Measurements from ENCODE around the gene LHFPL6.

Gene LHFPL6

DNA sequence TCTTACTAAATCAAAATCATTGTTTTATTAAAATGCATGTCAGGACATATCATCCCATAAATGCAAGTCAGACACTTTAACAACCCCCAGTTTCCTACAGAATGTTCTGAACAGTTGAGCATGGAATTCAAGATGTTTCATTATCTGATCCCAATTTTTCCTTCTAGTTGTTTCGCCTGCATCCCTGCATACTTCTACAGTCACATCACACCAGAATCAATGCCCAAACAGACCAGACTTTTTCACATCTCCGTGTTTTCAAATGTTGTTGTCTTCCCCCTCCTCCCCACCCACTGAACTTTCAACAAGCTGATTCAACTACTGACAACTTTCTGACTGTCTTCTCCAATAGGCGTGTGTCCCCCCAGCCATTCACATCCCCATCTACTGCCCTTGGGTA lies 48.6 kb downstream of the LHFPL6 start:
- no peak for DNase-seq (ENCODE audit: low read depth in 2 of 2)

DNA sequence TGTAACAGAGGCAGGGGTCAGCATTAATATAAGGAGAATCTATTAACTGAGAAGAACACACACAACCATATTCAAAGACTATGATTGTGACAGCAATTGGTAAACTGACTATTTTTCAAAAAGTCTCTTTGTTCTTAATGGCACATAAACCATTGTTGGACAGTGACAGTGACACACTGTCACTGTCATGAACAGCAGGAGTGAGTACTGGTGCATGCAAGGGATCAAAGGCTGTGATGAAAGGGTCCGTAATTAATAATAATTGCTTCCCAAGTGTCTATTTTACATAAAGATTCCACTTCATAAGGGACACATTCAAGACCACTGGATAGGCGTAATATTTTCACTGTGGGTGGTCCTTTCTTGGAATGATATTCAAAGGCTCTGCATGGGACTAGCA lies 50.7 kb downstream of the LHFPL6 start:
- no peak for DNase-seq (ENCODE audit: low read depth in 2 of 2)

DNA sequence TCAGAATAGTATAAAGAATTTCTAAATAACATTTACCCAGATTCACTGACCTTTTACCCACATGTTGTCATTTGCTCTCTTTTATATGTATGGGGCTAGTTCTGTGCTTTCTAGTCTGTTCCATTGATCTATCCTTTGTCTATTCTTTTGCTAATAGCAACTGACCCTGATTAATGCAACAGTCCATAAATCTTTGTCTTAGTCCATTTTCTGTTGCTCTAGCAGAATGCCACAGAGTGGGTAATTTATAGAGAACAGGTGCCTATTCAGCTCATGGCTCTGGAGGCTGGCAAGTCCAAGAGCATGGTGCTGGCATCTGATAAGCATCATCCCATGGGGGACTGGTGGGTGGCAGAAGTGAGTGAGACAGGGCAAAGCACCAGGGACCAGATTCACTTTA lies 52.1 kb downstream of the LHFPL6 start:
- no peak for DNase-seq (ENCODE audit: low read depth in 2 of 2)

DNA sequence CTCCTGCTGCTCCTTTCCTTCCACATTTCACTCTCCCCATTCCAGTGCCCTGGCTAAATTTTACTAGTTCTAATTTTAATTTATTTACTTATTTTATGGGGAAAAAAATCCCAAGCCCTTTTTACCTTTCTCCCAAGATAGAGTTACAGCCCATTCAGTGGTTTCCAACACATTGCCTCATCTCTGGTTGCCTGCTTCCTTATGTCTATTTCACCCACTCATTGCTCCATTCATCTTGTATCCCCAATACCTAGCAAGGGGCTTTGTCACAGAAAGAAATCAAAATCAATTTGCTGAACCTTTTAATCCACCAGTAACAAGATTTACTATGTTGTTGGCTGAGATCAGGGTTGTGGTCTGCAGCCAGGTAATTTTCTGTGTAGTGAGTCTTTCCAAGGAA lies 55.9 kb downstream of the LHFPL6 start:
- DNase-seq (ENCODE audit: low read depth in 2 of 2) = no peak

DNA sequence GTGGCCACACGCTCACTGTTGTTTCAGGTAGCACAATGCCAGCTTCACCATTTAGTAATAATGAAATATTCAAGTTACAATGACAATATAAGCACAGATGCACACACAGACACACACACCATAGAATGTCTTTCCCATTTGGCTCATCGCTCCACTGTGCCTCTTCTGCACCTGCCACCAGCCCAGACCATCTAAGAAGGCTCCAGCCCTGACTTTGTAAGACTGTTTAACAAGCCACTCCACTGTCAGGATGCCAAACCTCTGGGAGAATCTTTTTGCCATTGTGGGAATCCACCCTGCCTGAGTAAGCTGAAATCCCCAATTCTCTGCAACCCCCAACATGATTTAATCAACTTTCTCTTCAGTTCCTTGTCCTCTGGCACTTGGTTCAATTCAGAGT lies 60.6 kb downstream of the LHFPL6 start:
- no peak for DNase-seq (ENCODE audit: low read depth in 2 of 2)

DNA sequence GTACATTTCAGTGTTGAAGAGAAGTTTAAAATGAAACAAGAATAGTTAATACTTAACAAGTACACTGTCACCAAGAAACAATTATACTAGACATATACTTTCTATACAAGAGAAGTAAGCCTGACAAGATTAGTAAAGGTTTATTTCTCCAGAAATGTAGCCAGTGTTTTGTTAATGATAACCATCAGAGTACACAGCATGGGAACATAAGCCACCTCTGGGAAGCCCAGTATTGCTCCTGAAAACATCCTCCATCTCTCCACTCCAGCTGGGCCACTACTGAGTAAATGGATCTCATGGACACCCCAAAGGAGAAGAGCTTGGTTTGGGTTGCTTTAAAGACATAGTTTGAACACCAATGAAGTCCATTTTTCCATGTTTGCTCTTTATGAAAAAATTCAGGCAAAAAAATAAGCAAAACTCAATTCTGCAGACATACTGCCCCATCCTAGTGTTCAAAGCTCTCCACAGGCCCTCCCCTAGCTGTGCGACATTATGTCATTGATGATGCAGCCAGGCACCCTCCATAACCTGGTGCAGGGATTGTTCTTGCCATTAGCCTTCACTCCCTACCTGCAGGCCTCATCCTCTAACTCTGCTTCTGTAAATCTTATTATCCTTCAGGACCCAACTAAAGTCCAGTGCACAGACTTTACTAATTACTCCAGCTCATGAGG lies 61.9 kb downstream of the LHFPL6 start:
- no peak for DNase-seq (ENCODE audit: low read depth in 2 of 2)

DNA sequence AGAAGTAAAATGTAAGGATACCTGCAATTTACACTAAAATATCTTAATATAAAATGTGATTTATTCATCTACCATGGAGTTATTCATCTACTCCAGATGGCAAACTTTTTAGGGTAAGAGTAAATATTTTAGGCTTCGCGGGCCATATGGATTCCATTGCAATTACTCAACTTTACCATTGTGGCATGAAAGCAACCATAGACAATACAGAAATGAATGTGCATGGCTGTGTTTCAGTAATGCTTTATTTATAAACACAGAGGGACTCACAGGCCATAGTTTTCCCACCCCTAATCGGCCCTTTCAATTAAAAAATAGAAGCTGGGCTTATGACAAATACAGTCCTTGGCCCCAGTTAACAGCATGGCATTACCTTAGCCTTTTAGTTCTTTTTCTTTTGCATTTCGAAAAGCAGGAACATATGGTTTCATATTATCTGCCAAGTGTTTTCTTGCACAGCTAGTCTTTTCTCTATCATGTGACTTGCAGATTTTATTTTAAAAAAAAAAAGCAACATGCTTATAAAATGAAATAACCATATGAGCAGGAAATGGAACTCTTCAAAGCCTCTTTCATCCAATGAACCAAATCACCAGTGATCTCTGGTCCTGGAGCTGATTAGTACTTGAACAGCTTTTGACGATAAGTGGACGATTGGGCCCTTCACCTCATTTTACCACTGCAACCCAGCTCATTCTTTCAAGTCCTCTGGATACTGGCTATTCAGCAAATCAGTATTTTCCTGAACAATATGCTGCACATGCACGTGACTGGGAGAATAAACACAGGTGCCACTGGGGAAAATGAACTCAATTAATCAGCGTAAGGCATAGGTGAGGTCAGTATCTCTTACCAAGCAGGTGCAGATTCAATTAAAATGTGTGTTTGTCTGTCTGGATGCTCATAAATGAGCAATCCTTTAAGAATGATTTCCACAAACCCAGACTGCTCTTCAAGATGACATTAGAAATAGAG lies 63.9 kb downstream of the LHFPL6 start:
- DNase-seq (ENCODE audit: low read depth in 2 of 2) = no peak

DNA sequence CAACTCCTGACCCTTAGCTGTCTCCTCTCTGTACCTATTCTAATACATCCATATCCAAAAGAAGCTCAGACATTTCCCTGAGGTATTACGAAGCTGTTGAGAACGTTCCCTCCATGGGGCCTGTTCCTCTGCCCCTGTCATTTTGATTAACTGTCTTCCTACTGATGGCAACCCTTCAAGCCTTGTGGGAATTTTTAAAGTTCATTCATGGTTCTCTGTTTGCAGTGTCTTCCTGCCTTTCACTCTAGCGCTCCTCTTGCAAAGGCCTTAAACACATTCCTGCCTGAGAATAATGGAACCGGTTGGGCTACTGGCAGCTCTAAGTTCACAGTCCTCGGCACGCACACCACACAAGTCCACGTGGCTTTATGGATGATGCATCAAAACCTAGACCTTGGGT lies 66.1 kb downstream of the LHFPL6 start:
- DNase-seq (ENCODE audit: low read depth in 2 of 2) = no peak

DNA sequence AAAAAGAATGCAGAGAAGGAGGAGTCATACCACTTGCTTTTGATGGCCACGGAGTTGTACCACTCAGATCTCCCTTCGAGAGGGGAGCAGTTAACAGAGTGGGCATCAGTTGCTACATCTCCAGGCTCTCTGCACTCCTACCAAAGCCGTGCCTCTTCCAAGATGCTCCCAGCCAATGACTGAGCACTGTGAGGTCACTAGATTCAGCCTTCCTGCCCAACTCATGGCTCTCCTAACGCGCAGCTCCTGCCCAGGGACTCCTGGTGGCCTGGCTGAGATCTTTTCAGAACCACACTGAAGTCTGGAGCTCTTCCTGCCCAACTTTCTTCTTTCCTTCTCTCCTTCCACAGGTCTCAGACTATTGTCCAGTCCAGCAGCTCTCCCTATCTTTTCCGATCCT lies 66.7 kb downstream of the LHFPL6 start:
- DNase-seq (ENCODE audit: low read depth in 2 of 2) = no peak

DNA sequence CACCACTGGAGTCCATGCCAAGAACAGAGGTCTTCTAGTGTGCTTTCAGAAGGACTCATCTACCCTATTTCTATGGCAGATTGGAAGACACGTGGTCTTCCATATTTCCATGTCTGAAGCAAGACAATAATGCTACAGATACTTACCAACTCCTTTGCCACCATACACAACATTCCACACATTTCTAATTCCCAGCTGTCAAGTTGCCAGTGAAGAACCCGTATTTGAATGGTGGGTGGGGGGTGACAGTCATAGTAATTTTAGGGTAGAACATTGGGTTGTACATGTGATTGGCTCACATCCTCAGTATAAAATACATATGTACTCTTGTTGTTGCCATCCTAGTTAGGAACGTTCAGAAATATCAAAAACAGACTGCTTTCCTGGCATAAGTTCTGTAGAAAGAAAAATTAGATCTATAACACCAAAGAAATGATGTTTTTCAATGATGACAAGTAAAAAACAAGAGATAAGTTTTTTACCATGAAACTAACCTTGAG lies 69.3 kb downstream of the LHFPL6 start:
- DNase-seq (ENCODE audit: low read depth in 2 of 2) = no peak

DNA sequence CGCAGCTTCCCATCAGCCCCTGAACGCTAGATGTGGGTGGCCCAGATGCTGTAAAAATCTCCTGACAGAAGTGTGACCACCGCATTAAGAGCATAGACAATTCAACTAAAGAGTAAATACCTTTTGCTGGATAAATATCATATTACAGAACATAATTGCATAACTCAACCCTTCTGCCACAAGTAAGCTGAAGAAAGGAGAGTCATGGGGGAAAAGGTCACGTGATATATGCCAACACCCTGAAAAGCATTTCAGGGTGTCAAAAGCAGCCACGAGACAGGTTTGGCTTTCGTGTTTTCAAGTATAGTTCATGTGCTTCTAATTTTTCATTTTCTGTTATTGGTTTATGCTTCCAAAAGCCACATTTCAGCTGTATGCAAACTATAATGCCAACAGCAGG lies 71.3 kb downstream of the LHFPL6 start:
- DNase-seq (ENCODE audit: low read depth in 2 of 2) = no peak

DNA sequence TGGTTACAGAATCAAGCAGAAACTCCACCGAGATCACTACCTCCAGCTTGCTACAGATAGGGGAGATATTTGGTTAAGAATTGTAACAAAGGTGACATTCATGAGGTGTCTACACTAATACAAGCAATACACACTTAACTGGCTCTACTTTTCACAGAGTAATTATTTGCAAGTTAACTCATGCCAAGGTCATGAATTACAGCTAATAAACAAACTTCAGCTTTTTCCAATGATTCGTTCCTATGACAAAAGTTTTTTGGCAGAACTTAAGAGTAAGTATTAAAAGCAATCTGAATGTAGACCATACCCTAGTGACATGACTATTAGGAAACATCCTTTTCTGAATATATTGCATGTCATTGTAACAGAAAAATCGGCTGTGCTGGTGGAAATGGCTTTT lies 72.1 kb downstream of the LHFPL6 start:
- DNase-seq (ENCODE audit: low read depth in 2 of 2) = no peak

DNA sequence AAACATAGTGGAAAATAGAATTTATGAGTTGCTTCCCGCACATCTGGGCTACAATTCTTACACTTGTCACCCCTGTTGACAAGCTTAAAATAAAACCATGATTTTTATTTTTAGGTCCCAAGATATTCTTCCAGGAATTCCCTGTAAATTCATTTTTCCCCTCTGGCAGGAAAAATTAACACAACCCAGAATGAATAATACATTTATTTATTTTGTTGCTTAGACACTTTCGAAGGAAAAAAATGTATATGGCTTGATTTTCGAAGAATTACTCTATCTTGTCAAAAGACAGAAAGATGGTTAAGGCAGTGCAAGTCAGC lies 74.4 kb downstream of the LHFPL6 start:
- DNase-seq (ENCODE audit: low read depth in 2 of 2) = no peak

DNA sequence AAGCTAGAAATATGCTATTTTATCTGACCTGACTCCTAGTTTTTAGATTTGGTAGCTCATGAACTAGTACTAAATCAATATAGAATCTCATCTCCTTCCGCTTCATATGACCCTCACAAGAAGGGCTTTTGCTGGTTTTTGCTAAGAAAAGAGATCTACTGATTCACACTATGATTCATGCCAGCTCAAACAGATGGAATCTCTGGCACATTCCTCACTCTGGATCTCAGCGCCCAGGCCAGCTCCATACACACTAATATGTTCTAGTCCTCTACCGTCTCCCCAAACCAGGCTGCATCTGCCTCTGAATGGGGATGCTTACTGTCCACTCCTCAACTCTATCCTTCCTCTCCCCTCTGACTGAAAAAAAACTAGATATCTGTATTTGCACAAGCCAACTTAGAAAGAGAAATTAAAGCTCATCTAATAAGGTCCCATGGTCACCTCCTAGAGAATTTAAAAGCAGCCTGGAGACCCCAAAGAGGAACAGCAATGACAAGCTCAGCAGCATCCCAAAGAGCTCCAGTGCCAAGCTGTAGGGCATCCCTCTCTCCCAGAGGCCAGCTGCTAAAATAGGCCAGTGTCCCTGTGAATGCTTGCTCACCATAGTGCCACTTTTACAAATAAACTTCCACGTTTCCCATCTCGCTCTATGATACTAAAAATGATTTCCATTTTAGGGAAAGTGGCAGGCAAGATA lies 74.9 kb downstream of the LHFPL6 start:
- DNase-seq (ENCODE audit: low read depth in 2 of 2) = no peak

DNA sequence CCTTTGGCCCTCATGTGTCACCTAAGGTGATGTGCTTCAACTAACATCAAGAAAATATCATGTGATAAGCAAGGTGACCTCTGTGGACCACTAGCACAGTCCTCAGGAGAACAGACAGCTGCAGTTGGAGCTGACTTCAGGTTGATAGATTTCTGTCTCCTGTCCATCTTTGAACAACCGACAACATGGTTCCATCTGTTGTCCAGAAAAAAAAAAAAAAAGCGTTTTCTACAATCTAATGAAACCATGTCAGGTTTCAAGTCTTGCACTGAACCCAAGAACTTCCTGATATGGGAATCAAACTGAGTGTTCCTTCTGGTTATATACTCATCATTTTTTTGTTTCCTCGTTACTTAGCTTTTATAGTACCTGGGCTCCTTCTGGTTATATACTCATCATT lies 75.7 kb downstream of the LHFPL6 start:
- no peak for DNase-seq (ENCODE audit: low read depth in 2 of 2)

DNA sequence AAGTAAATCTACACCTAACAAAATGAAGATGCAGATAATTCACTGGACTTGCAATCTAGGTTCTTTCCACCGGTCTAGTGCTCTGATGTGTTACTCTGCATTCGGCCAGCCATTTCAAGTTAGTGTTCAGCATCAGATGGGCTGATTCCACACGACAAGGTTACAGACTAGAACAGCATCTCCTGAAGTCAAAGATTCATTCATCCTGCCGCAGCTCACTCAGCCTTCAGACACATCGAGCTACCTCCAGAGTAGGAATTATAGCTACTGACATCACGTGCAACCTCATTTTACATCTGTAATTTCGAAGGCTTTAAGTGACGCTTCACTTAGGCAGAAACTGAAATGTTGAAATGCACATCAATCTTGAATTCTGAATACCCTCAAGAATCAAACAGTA lies 76.5 kb downstream of the LHFPL6 start:
- DNase-seq (ENCODE audit: low read depth in 2 of 2) = no peak

DNA sequence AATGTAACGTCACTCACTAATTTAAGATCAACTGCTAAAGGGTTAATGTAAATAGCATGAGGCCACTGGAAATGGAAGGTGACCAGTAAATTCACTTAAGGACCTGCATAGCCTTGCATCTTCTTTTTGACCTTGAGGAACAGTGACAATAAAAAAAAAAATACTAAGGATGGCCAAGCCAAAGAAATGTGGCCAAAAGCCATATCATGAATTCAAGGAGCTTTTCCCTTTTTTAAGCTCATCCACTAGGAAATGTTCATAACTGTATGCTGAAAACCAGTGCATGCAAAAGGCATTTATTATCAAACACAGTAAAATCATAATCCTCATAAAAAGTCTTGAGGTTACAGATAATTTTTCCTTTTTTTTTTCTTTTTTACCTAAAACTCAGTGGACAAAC lies 77.5 kb downstream of the LHFPL6 start:
- no peak for DNase-seq (ENCODE audit: low read depth in 2 of 2)

DNA sequence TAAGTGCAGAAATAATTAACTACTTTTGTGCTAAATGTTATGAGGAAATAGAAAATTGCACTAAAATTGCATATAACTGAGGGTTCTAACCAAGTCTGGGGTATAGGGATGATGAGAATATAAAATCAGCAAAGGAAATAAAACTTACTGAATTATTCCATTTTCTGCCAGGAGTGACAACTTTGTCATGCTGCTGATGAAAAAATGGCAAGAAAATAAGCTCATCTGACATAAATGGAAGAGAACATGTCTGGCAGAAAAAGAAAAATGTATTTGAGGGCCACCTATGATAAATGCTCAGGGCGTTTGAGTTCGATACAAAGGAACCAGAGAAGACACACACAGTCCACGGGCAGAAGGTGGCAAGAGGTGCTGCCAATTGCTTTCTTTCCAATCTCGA lies 78.2 kb downstream of the LHFPL6 start:
- DNase-seq (ENCODE audit: low read depth in 2 of 2) = no peak

DNA sequence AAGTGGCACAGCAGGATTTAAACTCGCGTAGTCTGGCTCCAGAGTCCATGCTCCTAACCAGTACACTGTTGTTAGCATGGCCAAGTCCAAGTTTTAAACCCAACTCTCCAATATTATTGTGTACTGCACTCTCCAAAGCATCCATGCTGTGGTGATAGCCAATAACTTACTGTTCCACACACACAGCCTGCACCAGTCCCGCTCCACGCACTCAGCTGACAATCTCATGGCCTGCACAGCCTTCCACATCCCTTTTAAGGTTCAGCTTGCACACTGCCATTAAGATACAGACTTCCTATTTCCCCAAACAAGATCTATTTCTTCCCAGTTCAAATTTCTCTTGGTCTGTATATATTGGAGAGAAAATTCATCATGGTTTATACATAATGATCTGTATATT lies 80.7 kb downstream of the LHFPL6 start:
- DNase-seq (ENCODE audit: low read depth in 2 of 2) = no peak

DNA sequence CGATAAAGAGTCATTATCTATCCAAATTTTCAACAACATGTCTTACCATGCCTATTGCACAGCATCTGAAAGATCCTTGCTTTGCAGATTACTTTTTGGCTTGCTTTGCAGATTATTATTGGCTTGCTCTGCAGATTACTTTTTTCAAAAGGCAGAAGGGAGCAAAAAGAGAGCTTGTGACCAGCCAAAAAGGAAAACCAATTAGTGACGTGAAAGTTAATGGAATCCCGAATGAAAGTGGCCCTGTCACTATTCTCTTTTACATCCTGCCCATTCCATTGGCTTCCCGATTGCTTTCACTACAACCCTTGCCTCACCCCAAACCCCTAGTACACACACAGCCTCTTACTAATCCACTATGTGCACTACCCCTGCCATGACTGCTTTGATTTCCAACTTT lies 81.3 kb downstream of the LHFPL6 start:
- no peak for DNase-seq (ENCODE audit: low read depth in 2 of 2)

DNA sequence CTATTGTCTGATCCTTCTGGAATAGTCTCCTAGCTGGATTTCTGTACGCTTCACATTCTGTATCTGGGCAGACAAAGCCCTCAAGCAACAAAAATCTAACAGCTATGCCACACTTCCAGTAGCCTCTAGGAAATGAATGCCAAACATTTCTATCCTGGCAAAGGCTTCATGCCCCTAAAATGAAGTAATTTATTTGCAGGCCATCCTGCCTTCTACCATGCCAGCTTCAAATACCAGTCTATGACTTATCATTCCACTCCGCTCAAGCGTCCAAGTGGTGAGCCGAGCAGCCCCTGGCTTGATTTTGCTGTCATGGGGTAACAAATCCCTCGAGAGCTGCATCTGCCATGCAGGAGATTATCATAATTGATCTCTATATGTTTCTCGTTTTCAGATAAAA lies 86.9 kb downstream of the LHFPL6 start:
- DNase-seq (ENCODE audit: low read depth in 2 of 2) = no peak

DNA sequence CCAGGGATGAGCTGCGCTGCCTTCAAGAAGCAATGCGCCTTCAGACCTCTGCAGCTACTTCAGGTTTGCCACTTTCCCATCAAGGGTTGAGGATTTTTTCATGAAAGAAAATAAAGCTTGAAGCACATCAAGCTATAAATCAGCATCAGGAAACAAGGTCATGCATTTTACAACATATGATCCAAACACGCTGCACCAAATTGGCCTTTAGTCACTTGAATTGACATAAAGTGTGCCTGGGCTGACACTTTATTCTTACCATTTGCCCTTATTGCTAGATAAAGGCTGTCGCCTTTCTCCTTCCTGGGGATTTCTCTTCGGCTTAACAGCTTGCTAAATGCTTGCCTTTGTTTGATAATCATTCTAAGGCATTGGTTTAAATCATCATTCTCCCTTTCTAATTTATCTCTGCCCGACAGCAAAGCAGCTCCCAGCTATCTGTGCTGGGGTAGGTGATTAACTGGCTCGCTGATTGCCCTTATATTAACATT lies 87.7 kb downstream of the LHFPL6 start:
- no peak for DNase-seq (ENCODE audit: low read depth in 2 of 2)

DNA sequence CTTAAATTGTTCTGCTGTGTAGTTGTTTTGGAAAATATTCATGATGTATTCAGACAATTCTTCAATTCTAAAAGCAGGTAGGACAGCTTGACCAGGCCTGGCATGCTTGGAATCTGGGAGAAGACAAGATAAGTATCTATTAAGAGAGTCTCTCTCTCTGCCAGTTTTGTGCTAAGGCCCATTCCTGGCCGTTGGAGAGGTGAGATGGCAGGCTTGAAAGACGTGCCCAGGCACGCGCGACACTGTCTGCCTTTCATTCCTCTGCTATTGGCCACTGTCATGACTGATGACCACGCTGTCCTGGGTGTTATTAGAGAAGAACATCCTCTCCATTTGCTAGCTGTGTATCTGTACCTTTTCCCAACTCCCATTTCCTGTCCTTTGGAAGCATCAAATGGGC lies 90.3 kb downstream of the LHFPL6 start:
- no peak for DNase-seq (ENCODE audit: low read depth in 2 of 2)
